Thyroid gland (tissue), 4 donors: Measurements from ENCODE around the gene EPHA1.
"Not testable (repeated sequence)": the region's sequence is repeated elsewhere in the genome, so short reads cannot be mapped to it uniquely, and the experiment has no call there.

Experiments used
- CTCF ChIP-seq, 6 experiments: fragments of 200-600 bp in 3 of 6; fragments of 450-650 bp in 3 of 6; sonication (generic) in 3 of 6; IDR thresholded peaks; one replicate each; pipeline ENCODE4 v1.5.1; 2016 to 2019; ENCODE audit warnings: antibody characterized with exemption in 6 of 6, mild to moderate bottlenecking in 2 of 6, inconsistent platforms in 1 of 6, moderate library complexity in 1 of 6
- POLR2A ChIP-seq, 2 donors: fragments of 450-650 bp; IDR thresholded peaks; one replicate each; pipeline ENCODE4 v1.6.1; 2017; ENCODE audit warnings: antibody characterized with exemption in 2 of 2, mild to moderate bottlenecking in 2 of 2, moderate library complexity in 1 of 2

- TF ChIP-seq CTCF, POLR2A (IDR thresholded peaks at IDR 0.05): not testable (repeated sequence)
Measured at GRCh38 chr7:143420624-143421023, 12.0 kb upstream of the EPHA1 start.
